ENCODE data around the gene FAM9C. TPM values are rescaled to one million over a fixed set of nuclear protein-coding genes. Genes with fewer than 3 reads are reported as not detected.

FAM9C gene
- total and polyA plus RNA-seq, 2 donors (not counting 3 experiments of a cell fraction or from before 2014, with no cell fraction given), result not detected

DNA sequence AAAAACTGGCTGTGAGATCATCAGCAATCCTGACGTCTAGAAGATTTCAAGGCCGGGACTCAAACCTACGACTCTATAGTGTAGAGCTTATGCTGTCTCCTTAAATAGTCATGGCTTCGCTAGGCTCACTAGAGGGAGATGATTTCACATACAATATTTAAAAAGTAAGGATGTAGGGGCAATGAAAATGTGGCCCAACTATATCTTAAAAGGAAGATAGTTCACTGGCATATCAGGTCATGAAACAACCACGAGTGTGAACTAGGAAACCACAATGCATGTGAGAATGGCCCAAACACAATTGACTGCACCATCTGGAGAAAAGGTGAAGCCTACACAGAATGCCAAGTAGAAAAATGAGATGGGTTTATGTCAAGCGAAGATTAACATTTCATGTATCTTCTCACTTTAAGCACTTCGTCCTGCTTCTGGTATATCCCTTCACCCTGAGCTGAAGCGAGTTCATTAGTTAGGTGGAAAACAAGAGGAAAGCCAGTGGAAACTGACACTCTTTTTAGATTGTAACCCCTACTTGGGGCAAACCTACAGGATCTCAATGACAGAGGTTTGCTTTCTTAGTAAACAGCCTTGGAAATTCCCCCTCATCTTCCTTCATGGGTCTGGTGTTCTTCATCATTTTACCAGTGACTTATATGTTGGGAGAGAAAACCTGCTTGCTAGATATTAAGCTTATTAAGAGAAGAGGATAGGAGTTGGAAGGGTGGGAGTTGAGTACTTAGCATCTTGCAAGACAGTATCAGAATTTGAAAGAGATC lies 17.4 kb downstream of the FAM9C start:
- BruUV-seq (replicated peaks), result no TSS peak
- Histone ChIP-seq H3K79me2 (ENCODE audit: control insufficient read depth, insufficient read depth, low read length) (no peaks in the 10 kb centered on the region), H3K4me3 (replicated peaks in 1 of 3; ENCODE audit: insufficient read depth in 1 of 3, low read depth in 1 of 3, low read length in 3 of 3) (no peak overlapping the region), H4K20me1 (replicated peaks; ENCODE audit: control insufficient read depth, extremely low read depth, insufficient read depth, low read length) (no peaks in the 10 kb centered on the region), H3K27ac (ENCODE audit: insufficient read depth, low read depth, low read length) (no peak overlapping the region), H3K9me3 (replicated peaks; ENCODE audit: control insufficient read depth, insufficient read depth, low read length) (no peaks in the 10 kb centered on the region), H3K9me1 (replicated peaks; ENCODE audit: control insufficient read depth, extremely low read depth, insufficient read depth, low read length) (no peaks in the 10 kb centered on the region), H2AFZ (ENCODE audit: low read depth, low read length) (no peak overlapping the region), H3K4me1 (ENCODE audit: control insufficient read depth, extremely low read depth, insufficient read depth, low read length) (peaks cover 20% of the 10 kb centered on the region), H3K4me2 (ENCODE audit: insufficient read depth, low read length) (no peak overlapping the region), H3K9ac (replicated peaks; ENCODE audit: extremely low read depth, insufficient read depth, low read length) (no peak overlapping the region), H3K27me3 (ENCODE audit: control insufficient read depth in 2 of 2, insufficient read depth in 2 of 2, low read length in 2 of 2) (no peaks in the 10 kb centered on the region), H3K36me3 (ENCODE audit: control insufficient read depth in 2 of 2, extremely low read depth in 1 of 2, insufficient read depth in 2 of 2, low read length in 2 of 2) (no peaks in the 10 kb centered on the region)
- FAIRE-seq (no peak), DNase-seq (ENCODE audit: low read depth, low spot score) (no peak)
- intact Hi-C loops (cut with micrococcal nuclease), result no loop called here
- TF ChIP-seq MAX (IDR thresholded peaks at IDR 0.05; ENCODE audit: insufficient read depth, insufficient read length), result no peak
- TF ChIP-seq POLR2AphosphoS5 (IDR thresholded peaks at IDR 0.05; ENCODE audit: insufficient read depth, low read depth, low read length), result no peak
- TF ChIP-seq POLR2A (IDR thresholded peaks at IDR 0.05; ENCODE audit: low read depth, low read length), result no peak
- TF ChIP-seq GATA2 (IDR thresholded peaks at IDR 0.05; ENCODE audit: insufficient read depth, insufficient read length, low read depth, low read length), result no peak
- TF ChIP-seq JUN (IDR thresholded peaks at IDR 0.05; ENCODE audit: borderline replicate concordance, insufficient read depth, insufficient read length, low read depth), result no peak
- TF ChIP-seq, protein P1, sequence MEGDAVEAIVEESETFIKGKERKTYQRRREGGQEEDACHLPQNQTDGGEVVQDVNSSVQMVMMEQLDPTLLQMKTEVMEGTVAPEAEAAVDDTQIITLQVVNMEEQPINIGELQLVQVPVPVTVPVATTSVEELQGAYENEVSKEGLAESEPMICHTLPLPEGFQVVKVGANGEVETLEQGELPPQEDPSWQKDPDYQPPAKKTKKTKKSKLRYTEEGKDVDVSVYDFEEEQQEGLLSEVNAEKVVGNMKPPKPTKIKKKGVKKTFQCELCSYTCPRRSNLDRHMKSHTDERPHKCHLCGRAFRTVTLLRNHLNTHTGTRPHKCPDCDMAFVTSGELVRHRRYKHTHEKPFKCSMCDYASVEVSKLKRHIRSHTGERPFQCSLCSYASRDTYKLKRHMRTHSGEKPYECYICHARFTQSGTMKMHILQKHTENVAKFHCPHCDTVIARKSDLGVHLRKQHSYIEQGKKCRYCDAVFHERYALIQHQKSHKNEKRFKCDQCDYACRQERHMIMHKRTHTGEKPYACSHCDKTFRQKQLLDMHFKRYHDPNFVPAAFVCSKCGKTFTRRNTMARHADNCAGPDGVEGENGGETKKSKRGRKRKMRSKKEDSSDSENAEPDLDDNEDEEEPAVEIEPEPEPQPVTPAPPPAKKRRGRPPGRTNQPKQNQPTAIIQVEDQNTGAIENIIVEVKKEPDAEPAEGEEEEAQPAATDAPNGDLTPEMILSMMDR (IDR thresholded peaks at IDR 0.05; ENCODE audit: extremely low read depth in 1 of 2, insufficient read depth in 1 of 2, low read depth in 1 of 2, low read length in 2 of 2), result no peak
- TF ChIP-seq MYC (IDR thresholded peaks at IDR 0.05; ENCODE audit: low read depth, low read length), result no peak
- no peak for TF ChIP-seq FOS (IDR thresholded peaks at IDR 0.05; ENCODE audit: borderline replicate concordance, insufficient read depth, low read length)
- TF ChIP-seq EZH2 (IDR thresholded peaks at IDR 0.05; ENCODE audit: borderline replicate concordance, low read depth, low read length, severe bottlenecking), result no peak
- POLR2A ChIA-PET, result no interaction called here
- dilution Hi-C loops (cut with MboI; ENCODE audit: extremely low pct_ligation_motif_present, low sequenced_read_pairs), result no loop called here
- CTCF ChIA-PET, result no interaction called here

All from endothelial cell of umbilical vein (primary cell).